ENCODE measurements around the gene FOXP2.

FOXP2 gene

GRCh38 chr7:114418117-114418516 is 3.5 kb downstream of the FOXP2 start (continued):
- TF ChIP-seq ZNF621 (tag by site-specific recombination; IDR thresholded peaks at IDR 0.05) (no peak), ZNF26 (tag by site-specific recombination; IDR thresholded peaks at IDR 0.05) (no peak), ZNF223 (tag by site-specific recombination; IDR thresholded peaks at IDR 0.05) (no peak), REPIN1 (tag by site-specific recombination; IDR thresholded peaks at IDR 0.05; ENCODE audit: low read depth) (no peak), PATZ1 (tag by site-specific recombination; IDR thresholded peaks at IDR 0.05) (peak; percentile 55; the same call in 1 of the 2 replicates), ZNF140 (tag by site-specific recombination; IDR thresholded peaks at IDR 0.05) (no peak), BCL11A (tag by site-specific recombination; IDR thresholded peaks at IDR 0.05; ENCODE audit: low read depth) (0 out of 2 replicates have a peak, but pooled peaks have one; percentile 54), ZNF555 (tag by site-specific recombination; conservative IDR thresholded peaks at IDR 0.05) (no peak), ZNF501 (tag by site-specific recombination; IDR thresholded peaks at IDR 0.05) (peak; percentile 75; the same call in 1 of the 2 replicates), ZNF24 (tag by site-specific recombination; IDR thresholded peaks at IDR 0.05) (peak; percentile 92), ZNF624 (tag by site-specific recombination; IDR thresholded peaks at IDR 0.05) (no peak), GFI1B (tag by site-specific recombination; IDR thresholded peaks at IDR 0.05) (peak; percentile 72), EGR2 (tag by site-specific recombination; IDR thresholded peaks at IDR 0.05; ENCODE audit: low read depth) (no peak), ZFP37 (tag by site-specific recombination; IDR thresholded peaks at IDR 0.05) (no peak), ZNF184 (tag by site-specific recombination; IDR thresholded peaks at IDR 0.05) (no peak), KLF1 (tag by site-specific recombination; IDR thresholded peaks at IDR 0.05) (no peak), ZNF335 (tag by site-specific recombination; conservative IDR thresholded peaks at IDR 0.05) (no peak), ZNF214 (tag by site-specific recombination; IDR thresholded peaks at IDR 0.05; ENCODE audit: borderline replicate concordance) (no peak), TRIM28 (IDR thresholded peaks at IDR 0.05; ENCODE audit: borderline replicate concordance, low read length) (peak; percentile 49; the same call in 1 of the 2 replicates), ZNF548 (tag by site-specific recombination; IDR thresholded peaks at IDR 0.05) (no peak), ZNF248 (tag by site-specific recombination; IDR thresholded peaks at IDR 0.05) (no peak), PRDM4 (tag by site-specific recombination; IDR thresholded peaks at IDR 0.05) (peak; percentile 78), ZNF571 (tag by site-specific recombination; IDR thresholded peaks at IDR 0.05) (no peak), ZNF16 (tag by site-specific recombination; IDR thresholded peaks at IDR 0.05; ENCODE audit: low read depth) (no peak), ZNF600 (tag by site-specific recombination; IDR thresholded peaks at IDR 0.05) (peak; percentile 57; the same call in 1 of the 2 replicates), ZSCAN23 (tag by site-specific recombination; IDR thresholded peaks at IDR 0.05) (peak; percentile 91), ZNF114 (tag by site-specific recombination; IDR thresholded peaks at IDR 0.05) (no peak), ZFP69B (tag by site-specific recombination; IDR thresholded peaks at IDR 0.05) (peak; percentile 70; the same call in 1 of the 2 replicates), PBX3 (CRISPR knock-in tag; IDR thresholded peaks at IDR 0.05) (no peak), ZFP3 (tag by site-specific recombination; IDR thresholded peaks at IDR 0.05; ENCODE audit: low read depth) (no peak), ZNF221 (tag by site-specific recombination; IDR thresholded peaks at IDR 0.05; ENCODE audit: borderline replicate concordance) (no peak), OVOL3 (tag by site-specific recombination; IDR thresholded peaks at IDR 0.05) (peak; percentile 78; the same call in 1 of the 2 replicates), INSM2 (tag by site-specific recombination; IDR thresholded peaks at IDR 0.05) (peak; percentile 88), SALL2 (tag by site-specific recombination; IDR thresholded peaks at IDR 0.05; ENCODE audit: borderline replicate concordance) (no peak), SP3 (tag by site-specific recombination; IDR thresholded peaks at IDR 0.05) (no peak; the same call in 1 of the 2 replicates)

Data from HEK293 (cell line).